Thymus (tissue), 14 donors: Measurements from ENCODE around the gene ZMYM4. TPM values are rescaled to one million over a fixed set of nuclear protein-coding genes. Genes with fewer than 3 reads are reported as not detected.
"Not testable (repeated sequence)": the region's sequence is repeated elsewhere in the genome, so short reads cannot be mapped to it uniquely, and the experiment has no call there.

Source experiments
- DNase-seq, 9 donors: peaks; one replicate each; pipeline ENCODE4 v3.0.0-alpha.2; 2013; ENCODE audit warnings: low spot score in 9 of 9, low read depth in 6 of 9, missing footprints in 1 of 9
- H3K27ac ChIP-seq, 2 donors: one replicate each; pipeline ENCODE4 v1.5.1; 2013; ENCODE audit warnings: control low read depth in 1 of 2, low read depth in 1 of 2, low read length in 1 of 2, mild to moderate bottlenecking in 1 of 2, moderate library complexity in 1 of 2
- H3K27me3 ChIP-seq, 2 donors: one replicate each; pipeline ENCODE4 v1.5.1; 2013; ENCODE audit warnings: low read length in 1 of 2; ENCODE audit not compliant: control insufficient read depth in 2 of 2, insufficient read depth in 1 of 2
- H3K36me3 ChIP-seq, 2 donors: one replicate each; pipeline ENCODE4 v1.5.1; 2013; ENCODE audit warnings: low read length in 1 of 2, mild to moderate bottlenecking in 1 of 2, moderate library complexity in 1 of 2; ENCODE audit not compliant: control insufficient read depth in 2 of 2, insufficient read depth in 2 of 2
- H3K4me1 ChIP-seq, 2 donors: one replicate each; pipeline ENCODE4 v1.5.1; 2013; ENCODE audit warnings: low read length in 2 of 2; ENCODE audit not compliant: control insufficient read depth in 2 of 2, insufficient read depth in 2 of 2
- H3K4me3 ChIP-seq, 2 donors: one replicate each; pipeline ENCODE4 v1.5.1; 2013; ENCODE audit warnings: low read length in 2 of 2, control low read depth in 1 of 2, mild to moderate bottlenecking in 1 of 2
- H3K9me3 ChIP-seq, 2 donors: one replicate each; pipeline ENCODE4 v1.5.1; 2013; ENCODE audit warnings: low read length in 1 of 2, mild to moderate bottlenecking in 1 of 2; ENCODE audit not compliant: control insufficient read depth in 2 of 2, insufficient read depth in 1 of 2
- WGBS: extraction: QIAGEN DNeasy Blood & Tissue Kit; methylation state at CpG from one replicate; pipeline ENCODE4 v1.1.7; 2013; 5-methylcytosine and 5-hydroxymethylcytosine counted together
- long read RNA-seq, 10 donors: transcript quantifications; one replicate each; lab custom pipeline, GENCODE V29; 2026
- polyA plus RNA-seq: library from polyadenylated mRNA; stranded (reverse); fragments of 200-250 nt; gene quantifications from one replicate; pipeline ENCODE4 v1.2.3, GENCODE V29; 2013
- total RNA-seq: library from RNA; stranded (reverse); fragments of 120-200 nt; gene quantifications from one replicate; pipeline ENCODE4 v1.2.4, GENCODE V29; 2013
- donor health status: healthy.

Gene ZMYM4
- total RNA-seq (31.6 TPM), polyA plus RNA-seq (17.3 TPM)
- long read RNA-seq, donor 1, result 0 reads
- long read RNA-seq, donor 2, full-length matches to known transcripts, result 2 of 21 reads
- long read RNA-seq, donor 2, partial matches to known transcripts, result 19 of 21 reads
- long read RNA-seq, donor 2, other reads (novel, unspliced or antisense), result 0 of 21 reads
- long read RNA-seq, donor 3, partial matches to known transcripts, result 17 of 17 reads
- long read RNA-seq, donor 3, other reads (novel, unspliced or antisense), result 0 of 17 reads
- long read RNA-seq, donor 4, result 0 reads
- long read RNA-seq, donor 5, result 0 reads
- long read RNA-seq, donor 6, partial matches to known transcripts, result 0 of 3 reads
- long read RNA-seq, donor 6, other reads (novel, unspliced or antisense), result 0 of 3 reads
- long read RNA-seq, donor 7, full-length matches to known transcripts, result 2 of 2 reads
- long read RNA-seq, donor 7, partial matches to known transcripts, result 0 of 2 reads
- long read RNA-seq, donor 7, other reads (novel, unspliced or antisense), result 0 of 2 reads
- long read RNA-seq, donor 8, result 0 reads
- long read RNA-seq, donor 9, partial matches to known transcripts, result 0 of 1 reads
- long read RNA-seq, donor 9, other reads (novel, unspliced or antisense), result 0 of 1 reads
- long read RNA-seq, donor 10, partial matches to known transcripts, result 0 of 1 reads
- long read RNA-seq, donor 10, other reads (novel, unspliced or antisense), result 0 of 1 reads

DNA sequence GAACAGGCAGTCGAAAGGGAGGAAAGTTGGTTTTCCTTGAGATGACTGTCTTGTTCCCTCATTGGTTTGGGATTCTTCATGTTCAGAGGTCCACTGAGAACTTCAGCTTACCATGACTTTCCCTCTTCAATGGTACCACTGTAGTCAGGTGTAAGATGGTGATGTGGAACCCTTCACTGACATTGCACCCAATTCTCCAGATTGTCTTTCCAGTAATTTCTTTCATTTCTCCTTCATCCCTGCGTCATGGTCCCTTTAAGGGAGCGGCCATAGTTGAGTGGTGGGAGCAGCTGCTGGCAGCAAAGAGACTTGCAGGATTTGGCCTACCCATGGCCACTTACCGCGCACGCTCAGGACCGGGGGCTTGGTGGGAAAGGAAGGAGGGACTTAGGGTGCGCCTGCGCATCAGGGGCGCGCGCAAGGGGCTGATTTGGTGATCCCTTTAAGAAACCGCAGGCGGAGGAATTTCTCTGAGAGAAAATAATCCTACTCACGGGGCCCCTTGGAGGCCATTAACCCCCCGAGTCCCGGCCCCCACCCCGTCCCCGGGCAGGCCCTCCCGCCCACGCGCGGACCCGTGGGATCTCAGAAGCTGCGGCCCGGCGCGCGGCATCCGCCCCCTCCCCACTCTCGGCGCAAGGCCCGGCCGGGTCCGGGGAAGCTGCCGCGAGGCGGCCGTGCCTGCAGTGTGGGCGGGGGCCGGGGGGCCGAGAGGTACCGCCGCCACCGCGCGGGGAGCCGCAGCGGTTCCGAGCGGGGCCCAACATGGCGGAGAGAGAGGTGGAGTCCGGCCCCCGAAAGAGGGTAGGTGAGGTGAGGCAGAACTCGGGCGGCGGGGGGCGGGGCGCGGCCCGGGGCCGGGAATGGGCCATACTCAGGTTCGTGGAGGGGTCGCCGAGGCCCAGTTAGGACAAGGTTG lies at the start of gene ZMYM4:
TSS of gene ZMYM4 (plus strand) at position 428 of the 919 bp plus-strand sequence. CDS start at position 766, 338 bp downstream.
- no peaks in the 10 kb centered on the region for H3K36me3 ChIP-seq
- WGBS, result 2% methylated on average over 65 of the region's 65 CpGs
- no peaks in the 10 kb centered on the region for H3K27me3 ChIP-seq
- peak within 1 kb of the TSS; percentile 65 to 100 for H3K4me3 ChIP-seq
- H3K27ac ChIP-seq, result peak within 1 kb of the TSS; percentile 15 to 90
- peaks cover 4 to 7% of the 10 kb centered on the region in 2 donors for H3K4me1 ChIP-seq
- H3K9me3 ChIP-seq, result no peaks in the 10 kb centered on the region
- peak; percentile 69 to 95 (median 86) for DNase-seq

DNA sequence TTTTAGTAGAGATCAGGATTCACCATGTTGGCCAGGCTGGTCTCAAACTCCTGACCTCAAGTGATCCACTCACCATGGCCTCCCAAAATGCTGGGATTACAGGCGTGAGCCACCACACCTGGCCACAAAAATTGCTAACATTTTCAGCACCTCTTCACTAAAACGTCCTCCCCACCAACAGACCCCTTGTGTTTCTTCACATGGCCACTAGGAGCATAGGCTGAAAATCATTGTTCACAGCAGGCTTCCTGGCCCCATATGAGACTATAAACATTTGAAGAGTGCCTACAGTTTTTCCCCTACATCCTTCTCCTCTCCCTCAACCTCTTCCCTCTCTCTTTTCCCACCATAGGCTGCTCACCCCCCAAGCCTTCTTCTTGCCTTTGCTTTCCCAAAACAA lies 47.5 kb upstream of the ZMYM4 start:
- DNase-seq, result peak in 2 of 9 donors; percentile 32 to 41
- Histone ChIP-seq H3K9me3 (no peaks in the 10 kb centered on the region), H3K4me3 (no peak overlapping the region), H3K27ac (no peak overlapping the region), H3K4me1 (no peaks in the 10 kb centered on the region), H3K27me3 (no peaks in the 10 kb centered on the region), H3K36me3 (no peaks in the 10 kb centered on the region)
- WGBS, result 48% methylated on average over 2 of the region's 2 CpGs

DNA sequence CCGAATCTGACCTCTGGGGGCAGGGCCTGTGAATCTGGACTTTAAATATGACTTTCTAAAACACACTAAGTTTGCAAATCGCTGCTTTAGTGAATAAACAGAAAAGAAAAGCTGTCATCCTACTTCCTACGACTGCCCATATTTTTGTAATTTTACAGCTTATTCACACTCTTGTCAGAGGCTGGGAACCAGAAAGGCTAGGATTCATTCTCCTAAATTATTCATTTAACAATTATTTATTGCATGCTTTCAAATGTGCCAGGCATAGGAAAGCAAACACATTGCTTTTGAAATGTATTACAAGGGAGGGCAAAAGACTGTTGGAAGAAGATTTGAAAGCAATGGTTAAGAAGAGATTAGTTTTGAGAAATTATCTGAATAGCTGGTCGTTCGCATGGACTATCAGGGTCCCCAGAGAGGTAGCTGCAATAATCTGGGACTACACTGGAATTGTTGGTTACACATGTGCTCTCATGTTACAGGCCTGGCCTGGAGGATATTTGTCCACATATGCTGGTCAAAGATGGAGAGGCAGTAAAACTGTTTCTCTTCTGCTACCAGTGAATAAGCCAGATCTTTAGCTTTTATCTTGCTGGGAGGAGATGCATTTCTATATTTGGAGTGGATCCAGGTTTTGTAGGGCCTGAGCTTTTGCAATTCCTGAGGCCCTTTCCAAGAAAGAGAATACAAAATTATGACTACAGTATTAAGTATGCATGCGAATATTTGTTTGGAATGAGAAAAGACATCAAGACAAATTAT lies 46.0 kb upstream of the ZMYM4 start:
- no peak for DNase-seq
- H3K27ac ChIP-seq, result peak overlapping the region in 1 of 2 donors; percentile 17
- WGBS, result 89% methylated on average over 6 of the region's 6 CpGs
- H3K4me3 ChIP-seq, result no peak overlapping the region
- H3K36me3 ChIP-seq, result no peaks in the 10 kb centered on the region
- H3K27me3 ChIP-seq, result no peaks in the 10 kb centered on the region
- H3K4me1 ChIP-seq, result no peaks in the 10 kb centered on the region
- H3K9me3 ChIP-seq, result no peaks in the 10 kb centered on the region

DNA sequence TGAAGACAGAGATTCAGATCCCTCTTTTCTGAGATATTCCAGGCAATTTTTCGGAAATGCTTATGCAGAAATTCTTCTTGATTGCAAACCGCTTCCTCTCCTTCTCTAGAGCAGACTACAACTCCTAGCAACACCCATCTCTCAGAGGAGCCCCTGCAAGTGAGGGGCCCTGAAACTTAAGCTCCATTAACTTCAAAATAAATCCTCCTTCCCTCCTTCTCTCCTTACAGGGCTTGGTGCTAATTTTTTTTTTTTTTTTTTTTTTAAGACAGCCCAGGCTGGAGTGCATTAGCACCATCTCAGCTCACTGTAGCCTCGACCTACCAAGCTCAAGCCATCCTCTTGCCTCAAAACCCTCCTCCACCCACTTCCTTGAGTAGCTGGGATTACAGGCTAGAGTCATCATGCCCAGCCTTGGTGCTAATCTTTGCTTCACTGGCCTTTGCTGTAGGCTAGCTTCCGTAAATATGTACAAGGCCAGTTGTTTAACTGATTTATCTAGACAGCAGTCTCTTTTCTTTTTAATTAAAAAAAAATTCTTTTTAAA lies 45.4 kb upstream of the ZMYM4 start:
- H3K4me3 ChIP-seq, result no peak overlapping the region
- WGBS, result 94% methylated on average over 4 of the region's 4 CpGs
- no peaks in the 10 kb centered on the region for H3K9me3 ChIP-seq
- no peaks in the 10 kb centered on the region for H3K27me3 ChIP-seq
- H3K36me3 ChIP-seq, result no peaks in the 10 kb centered on the region
- H3K4me1 ChIP-seq, result no peaks in the 10 kb centered on the region
- DNase-seq, result no peak
- H3K27ac ChIP-seq, result no peak overlapping the region

DNA sequence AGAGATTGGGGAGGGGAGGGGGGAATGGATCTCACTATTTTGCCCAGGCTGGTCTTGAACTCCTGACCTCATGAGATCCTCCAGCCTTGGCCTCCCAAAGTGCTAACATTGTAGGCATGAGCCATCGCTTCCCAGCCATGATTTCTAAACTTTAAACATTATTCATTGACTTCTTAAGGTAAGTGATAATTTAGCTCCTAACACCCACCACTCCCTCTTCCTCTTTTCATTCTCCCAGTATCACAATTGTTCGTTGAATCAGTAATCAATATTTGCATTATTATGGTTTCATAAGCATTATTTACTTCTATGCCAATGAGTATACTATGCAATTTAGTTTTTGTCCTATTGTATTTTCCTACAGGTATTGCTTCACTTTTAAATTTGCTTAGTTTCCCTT lies 42.0 kb upstream of the ZMYM4 start:
- H3K27me3 ChIP-seq, result no peaks in the 10 kb centered on the region
- H3K9me3 ChIP-seq, result no peaks in the 10 kb centered on the region
- H3K27ac ChIP-seq, result no peak overlapping the region
- WGBS, result 96% methylated on average over 2 of the region's 2 CpGs
- no peak for DNase-seq
- no peaks in the 10 kb centered on the region for H3K4me1 ChIP-seq
- H3K4me3 ChIP-seq, result no peak overlapping the region
- H3K36me3 ChIP-seq, result no peaks in the 10 kb centered on the region

DNA sequence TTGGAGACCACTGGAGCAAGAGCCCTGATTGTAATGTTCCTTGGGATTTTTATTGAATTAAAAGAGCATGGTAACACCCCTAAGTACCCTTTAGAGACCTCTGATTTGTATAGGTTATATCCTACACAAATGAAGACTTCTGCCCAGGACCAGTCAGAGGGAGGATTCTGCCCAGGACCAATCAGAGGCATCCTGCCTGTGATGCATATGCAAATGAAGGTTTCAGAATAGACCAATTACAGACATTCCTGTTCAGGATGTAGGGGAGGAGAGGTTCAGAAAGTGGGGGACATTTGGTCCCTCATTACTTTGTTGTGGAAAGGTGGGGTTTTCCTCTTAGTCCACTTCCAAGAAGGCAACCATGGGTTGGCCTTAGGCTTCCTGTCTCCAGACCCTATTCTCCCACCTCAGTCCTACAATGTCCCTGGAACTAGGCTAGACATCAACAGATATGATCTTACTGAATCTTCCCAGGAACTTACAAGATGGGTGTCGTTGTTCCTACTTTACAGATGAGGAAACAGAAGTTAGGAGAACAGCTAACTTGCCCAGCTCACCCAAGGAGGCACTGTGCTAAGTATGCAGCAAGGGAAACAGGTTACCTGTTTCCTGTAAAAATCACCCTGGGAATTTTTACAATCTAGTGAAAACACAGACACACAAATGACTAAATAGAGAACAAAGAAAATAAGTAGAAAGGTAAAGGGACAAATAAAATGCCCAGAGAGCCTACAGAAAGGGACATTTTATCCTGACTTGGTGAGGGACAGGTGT lies 38.7 kb upstream of the ZMYM4 start:
- no peaks in the 10 kb centered on the region for H3K36me3 ChIP-seq
- no peak overlapping the region for H3K4me3 ChIP-seq
- no peaks in the 10 kb centered on the region for H3K4me1 ChIP-seq
- no peak for DNase-seq
- H3K9me3 ChIP-seq, result no peaks in the 10 kb centered on the region
- H3K27me3 ChIP-seq, result no peaks in the 10 kb centered on the region
- H3K27ac ChIP-seq, result no peak overlapping the region
- WGBS, result 95% methylated on average over 1 of the region's 1 CpG

DNA sequence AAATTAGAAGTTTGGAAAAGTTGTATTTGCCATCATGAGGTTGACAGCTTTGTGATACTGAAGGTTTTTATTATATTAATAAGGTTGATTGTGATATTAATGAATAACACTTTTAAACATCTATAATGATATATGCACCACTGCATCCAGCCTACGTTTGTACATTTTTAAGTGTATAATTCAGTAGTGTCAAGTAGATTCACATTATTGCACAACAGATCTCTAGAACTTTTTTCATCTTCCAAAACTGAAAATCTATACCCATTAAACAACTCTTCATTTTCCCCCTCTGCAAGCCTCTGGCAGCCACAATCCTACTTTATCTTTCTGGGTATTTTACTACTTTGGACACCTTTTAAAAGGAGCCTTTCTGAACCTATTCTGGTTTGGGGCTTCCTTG lies 37.2 kb upstream of the ZMYM4 start:
- H3K36me3 ChIP-seq, result no peaks in the 10 kb centered on the region
- 96% methylated on average over 1 of the region's 1 CpG for WGBS
- H3K4me1 ChIP-seq, result no peaks in the 10 kb centered on the region
- no peak for DNase-seq
- H3K4me3 ChIP-seq, result no peak overlapping the region
- H3K27me3 ChIP-seq, result no peaks in the 10 kb centered on the region
- H3K9me3 ChIP-seq, result no peaks in the 10 kb centered on the region
- no peak overlapping the region for H3K27ac ChIP-seq

DNA sequence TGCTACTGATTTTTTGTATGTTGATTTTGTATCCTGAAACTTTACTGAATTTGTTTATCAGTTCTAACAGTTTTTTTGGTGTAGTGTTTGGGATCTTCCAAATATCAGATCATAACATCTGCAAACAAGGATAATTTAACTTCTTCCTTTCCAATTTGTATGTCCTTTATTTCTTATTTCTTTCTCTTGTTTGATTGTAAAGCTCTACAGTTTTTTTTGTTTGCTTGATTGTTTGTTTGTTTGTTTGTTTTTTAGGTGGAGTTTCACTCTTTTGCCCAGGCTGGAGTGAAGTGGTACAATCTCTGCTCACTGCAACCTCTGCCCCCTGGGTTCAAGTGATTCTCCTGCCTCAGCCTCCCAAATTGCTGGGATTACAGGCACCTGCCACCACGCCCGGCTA lies 31.7 kb upstream of the ZMYM4 start:
- H3K4me3 ChIP-seq, H3K36me3 ChIP-seq, H3K4me1 ChIP-seq, H3K27ac ChIP-seq, H3K9me3 ChIP-seq, H3K27me3 ChIP-seq, DNase-seq: not testable (repeated sequence)
- 96% methylated on average over 2 of the region's 2 CpGs for WGBS
